ENCODE measurements around the gene SYNPO. TPM values are rescaled to one million over a fixed set of nuclear protein-coding genes. Genes with fewer than 3 reads are reported as not detected.

Gene SYNPO
- total RNA-seq, 4 donors from 2014 or later = 20.4 to 54.0 (median 39.3) TPM

DNA sequence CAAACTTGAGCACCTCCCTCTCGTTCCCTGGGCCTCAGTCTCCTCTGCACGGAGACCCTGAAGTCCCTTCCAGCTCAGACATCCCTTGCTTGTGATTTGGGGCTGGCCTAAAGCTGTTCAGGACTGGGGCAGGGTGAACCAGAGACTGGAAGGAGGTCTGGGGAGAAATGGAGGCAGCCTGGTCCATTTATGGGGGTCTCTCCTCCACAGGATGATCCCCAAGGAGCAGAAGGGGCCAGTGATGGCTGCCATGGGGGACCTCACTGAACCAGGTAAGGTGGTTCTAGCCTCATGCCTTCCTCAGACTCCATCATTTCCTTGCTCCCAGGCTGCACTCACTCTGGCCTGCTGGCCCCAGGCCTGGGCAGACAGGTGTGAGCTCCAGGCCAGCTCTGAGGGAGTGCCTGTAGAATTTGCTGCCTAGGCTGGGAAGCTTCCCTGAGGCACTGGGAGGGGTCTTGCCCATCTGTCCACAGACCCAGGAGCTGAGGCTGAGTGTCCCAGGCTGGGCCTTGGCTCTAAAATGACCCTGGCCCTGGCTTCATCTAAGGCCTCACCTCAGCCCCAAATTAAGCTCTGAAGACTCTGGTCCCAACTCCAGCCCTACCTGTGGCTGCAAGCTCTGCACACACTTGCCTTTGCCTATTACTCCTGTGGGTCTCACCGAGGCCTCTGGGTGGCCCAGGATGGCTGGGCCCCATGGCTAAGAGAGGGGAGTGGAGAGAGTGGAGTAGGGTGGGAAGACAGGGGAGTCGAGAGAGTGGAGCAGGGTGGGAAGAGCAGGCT is 22.5 kb downstream of the SYNPO start:
- TF ChIP-seq POLR2AphosphoS5 (IDR thresholded peaks at IDR 0.05) (no peak), EP300 (IDR thresholded peaks at IDR 0.05) (no peak), POLR2A (IDR thresholded peaks at IDR 0.05; ENCODE audit: low read depth) (no peak)
- TF ChIP-seq, protein P1, sequence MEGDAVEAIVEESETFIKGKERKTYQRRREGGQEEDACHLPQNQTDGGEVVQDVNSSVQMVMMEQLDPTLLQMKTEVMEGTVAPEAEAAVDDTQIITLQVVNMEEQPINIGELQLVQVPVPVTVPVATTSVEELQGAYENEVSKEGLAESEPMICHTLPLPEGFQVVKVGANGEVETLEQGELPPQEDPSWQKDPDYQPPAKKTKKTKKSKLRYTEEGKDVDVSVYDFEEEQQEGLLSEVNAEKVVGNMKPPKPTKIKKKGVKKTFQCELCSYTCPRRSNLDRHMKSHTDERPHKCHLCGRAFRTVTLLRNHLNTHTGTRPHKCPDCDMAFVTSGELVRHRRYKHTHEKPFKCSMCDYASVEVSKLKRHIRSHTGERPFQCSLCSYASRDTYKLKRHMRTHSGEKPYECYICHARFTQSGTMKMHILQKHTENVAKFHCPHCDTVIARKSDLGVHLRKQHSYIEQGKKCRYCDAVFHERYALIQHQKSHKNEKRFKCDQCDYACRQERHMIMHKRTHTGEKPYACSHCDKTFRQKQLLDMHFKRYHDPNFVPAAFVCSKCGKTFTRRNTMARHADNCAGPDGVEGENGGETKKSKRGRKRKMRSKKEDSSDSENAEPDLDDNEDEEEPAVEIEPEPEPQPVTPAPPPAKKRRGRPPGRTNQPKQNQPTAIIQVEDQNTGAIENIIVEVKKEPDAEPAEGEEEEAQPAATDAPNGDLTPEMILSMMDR (IDR thresholded peaks at IDR 0.05) = no peak
- intact Hi-C loops (cut with DNase I) = no loop called here
- no peaks in the 10 kb centered on the region for H3K36me3 ChIP-seq
- H3K9me3 ChIP-seq = no peaks in the 10 kb centered on the region
- no peak overlapping the region for H3K27ac ChIP-seq (replicated peaks in 1 of 4)
- 86% methylated on average over 4 of the region's 4 CpGs for WGBS
- peaks cover 19 to 30% (median 22%) of the 10 kb centered on the region in 4 donors for H3K4me1 ChIP-seq
- DNase-seq (ENCODE audit: extremely low spot score) = no peak
- H3K4me3 ChIP-seq = no peak overlapping the region
- no peaks in the 10 kb centered on the region for H3K27me3 ChIP-seq

- WGBS = 95% methylated on average over 3 of the region's 3 CpGs
- Histone ChIP-seq H3K4me3 (no peak overlapping the region), H3K9me3 (no peaks in the 10 kb centered on the region), H3K36me3 (no peaks in the 10 kb centered on the region), H3K27ac (replicated peaks in 1 of 4) (no peak overlapping the region), H3K27me3 (no peaks in the 10 kb centered on the region), H3K4me1 (peaks cover 11 to 20% (median 14%) of the 10 kb centered on the region in 4 donors)
- TF ChIP-seq, protein P1 (IDR thresholded peaks at IDR 0.05) = no peak
- no peak for TF ChIP-seq POLR2A (IDR thresholded peaks at IDR 0.05; ENCODE audit: low read depth)
- TF ChIP-seq POLR2AphosphoS5 (IDR thresholded peaks at IDR 0.05) = no peak
- TF ChIP-seq EP300 (IDR thresholded peaks at IDR 0.05) = no peak
- intact Hi-C loops (cut with DNase I) = no loop called here
- DNase-seq (ENCODE audit: extremely low spot score) = no peak
These were observed 23.5 kb downstream of the SYNPO start for GRCh38 chr5:150663936-150664335.

GRCh38 chr5:150665044-150665443 is 24.6 kb downstream of the SYNPO start:
- Histone ChIP-seq H3K36me3 (no peaks in the 10 kb centered on the region), H3K9me3 (no peaks in the 10 kb centered on the region), H3K4me3 (no peak overlapping the region), H3K4me1 (peaks cover 6 to 15% (median 13%) of the 10 kb centered on the region in 4 donors), H3K27me3 (no peaks in the 10 kb centered on the region), H3K27ac (replicated peaks in 1 of 4) (no peak overlapping the region)
- TF ChIP-seq EP300 (IDR thresholded peaks at IDR 0.05) (no peak), POLR2AphosphoS5 (IDR thresholded peaks at IDR 0.05) (no peak), POLR2A (IDR thresholded peaks at IDR 0.05; ENCODE audit: low read depth) (no peak)
- TF ChIP-seq, protein P1 (IDR thresholded peaks at IDR 0.05) = no peak
- no peak for DNase-seq (ENCODE audit: extremely low spot score)
- WGBS = 72% methylated on average over 12 of the region's 12 CpGs
- intact Hi-C loops (cut with DNase I) = no loop called here

- intact Hi-C loops (cut with DNase I) = no loop called here
- H3K27me3 ChIP-seq = peaks cover 0 to 18% (median 9%) of the 10 kb centered on the region in 4 donors
- TF ChIP-seq, protein P1 (IDR thresholded peaks at IDR 0.05) = no peak
- TF ChIP-seq EP300 (IDR thresholded peaks at IDR 0.05) = no peak
- no peak for TF ChIP-seq POLR2A (IDR thresholded peaks at IDR 0.05; ENCODE audit: low read depth)
- TF ChIP-seq POLR2AphosphoS5 (IDR thresholded peaks at IDR 0.05) = no peak
- 91% methylated on average over 12 of the region's 14 CpGs for WGBS
- peaks cover 26 to 35% (median 34%) of the 10 kb centered on the region in 4 donors for H3K4me1 ChIP-seq
- peak; percentile 53 for DNase-seq (ENCODE audit: extremely low spot score)
- H3K9me3 ChIP-seq = no peaks in the 10 kb centered on the region
- no peak overlapping the region for H3K27ac ChIP-seq (replicated peaks in 1 of 4)
- H3K4me3 ChIP-seq = no peak overlapping the region
- no peaks in the 10 kb centered on the region for H3K36me3 ChIP-seq
These were observed 30.0 kb downstream of the SYNPO start for GRCh38 chr5:150670275-150670947.
